Astrocyte of the cerebellum (primary cell): Measurements from ENCODE around the gene TRAPPC6A.

ENCODE experiments used
- DNase-seq: peaks from one replicate; pipeline ENCODE4 v3.0.0-alpha.2; 2011; ENCODE audit warnings: low read depth
- H3K4me3 ChIP-seq: 2 replicates; pipeline ENCODE4 v1.5.1; 2011; ENCODE audit warnings: mild to moderate bottlenecking, low read depth, low read length, moderate library complexity
- in situ Hi-C: cut with HindIII; loops from 2 replicates; pipeline ENCODE4 v1.10.0; 2017; ENCODE audit warnings: low sequenced_read_pairs
- TF ChIP-seq, protein P1 (sequence below): IDR thresholded peaks from 2 replicates; pipeline ENCODE4 v1.5.1; 2012; ENCODE audit warnings: low read length, low read depth, moderate library complexity, mild to moderate bottlenecking; ENCODE audit errors: missing control alignments

Gene TRAPPC6A

DNA sequence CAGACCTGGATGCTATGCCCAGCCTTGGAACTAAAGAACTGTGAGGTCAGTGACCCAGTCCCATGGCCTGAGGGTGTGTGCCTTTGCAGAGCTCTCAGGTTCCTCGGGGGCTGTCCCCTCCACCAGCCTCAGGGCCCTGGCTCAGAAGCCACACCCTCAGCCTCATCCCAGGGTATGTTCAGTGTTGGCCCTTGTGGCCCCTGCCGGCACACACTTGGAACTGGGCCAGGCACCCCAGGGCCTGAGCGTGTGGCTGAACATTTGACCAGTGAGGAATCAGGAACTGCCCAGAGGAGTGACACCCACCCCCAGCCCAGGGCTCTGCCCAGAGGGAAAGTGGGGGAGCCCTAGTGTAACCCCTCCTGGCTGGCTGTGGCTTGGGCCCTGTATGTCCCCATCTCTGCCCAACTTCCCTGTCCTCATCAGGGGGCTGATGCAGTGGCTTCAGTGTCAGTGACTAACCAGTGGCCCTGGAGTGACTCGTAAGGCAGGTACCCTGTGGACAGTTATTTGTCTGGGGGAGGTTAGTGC lies 27.2 kb downstream of the TRAPPC6A start:
- no peak for DNase-seq
- H3K4me3 ChIP-seq: no peak overlapping the region
- in situ Hi-C loops: no loop called here
- TF ChIP-seq, protein P1, sequence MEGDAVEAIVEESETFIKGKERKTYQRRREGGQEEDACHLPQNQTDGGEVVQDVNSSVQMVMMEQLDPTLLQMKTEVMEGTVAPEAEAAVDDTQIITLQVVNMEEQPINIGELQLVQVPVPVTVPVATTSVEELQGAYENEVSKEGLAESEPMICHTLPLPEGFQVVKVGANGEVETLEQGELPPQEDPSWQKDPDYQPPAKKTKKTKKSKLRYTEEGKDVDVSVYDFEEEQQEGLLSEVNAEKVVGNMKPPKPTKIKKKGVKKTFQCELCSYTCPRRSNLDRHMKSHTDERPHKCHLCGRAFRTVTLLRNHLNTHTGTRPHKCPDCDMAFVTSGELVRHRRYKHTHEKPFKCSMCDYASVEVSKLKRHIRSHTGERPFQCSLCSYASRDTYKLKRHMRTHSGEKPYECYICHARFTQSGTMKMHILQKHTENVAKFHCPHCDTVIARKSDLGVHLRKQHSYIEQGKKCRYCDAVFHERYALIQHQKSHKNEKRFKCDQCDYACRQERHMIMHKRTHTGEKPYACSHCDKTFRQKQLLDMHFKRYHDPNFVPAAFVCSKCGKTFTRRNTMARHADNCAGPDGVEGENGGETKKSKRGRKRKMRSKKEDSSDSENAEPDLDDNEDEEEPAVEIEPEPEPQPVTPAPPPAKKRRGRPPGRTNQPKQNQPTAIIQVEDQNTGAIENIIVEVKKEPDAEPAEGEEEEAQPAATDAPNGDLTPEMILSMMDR: no peak

DNA sequence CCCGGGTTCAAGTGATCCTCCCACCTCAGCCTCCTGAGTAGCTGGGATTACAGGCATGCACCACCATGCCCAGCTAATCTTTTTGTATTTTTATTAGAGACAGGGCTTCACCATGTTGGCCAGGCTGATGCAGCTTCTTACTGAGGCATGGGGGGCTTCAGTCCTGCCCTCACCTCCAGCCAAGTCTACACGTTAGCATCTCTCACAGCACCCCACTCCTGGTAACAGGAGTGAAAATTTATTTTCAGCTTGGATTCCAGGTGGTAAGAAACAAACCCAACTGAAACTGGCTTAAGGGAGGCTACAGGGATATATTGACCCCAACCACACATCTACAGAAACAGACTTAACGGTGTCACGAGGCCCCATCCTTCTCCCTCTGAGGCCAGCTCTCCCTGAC lies 27.9 kb downstream of the TRAPPC6A start:
- no peak for DNase-seq
- TF ChIP-seq, protein P1: no peak
- in situ Hi-C loops: no loop called here
- no peak overlapping the region for H3K4me3 ChIP-seq

- no peak overlapping the region for H3K4me3 ChIP-seq
- TF ChIP-seq, protein P1: no peak
- in situ Hi-C loops: no loop called here
- DNase-seq: no peak
These were observed 28.9 kb downstream of the TRAPPC6A start for GRCh38 chr19:45149129-45149528.

GRCh38 chr19:45147835-45148676 lies 30.0 kb downstream of the TRAPPC6A start:
- TF ChIP-seq, protein P1: no peak
- in situ Hi-C loops: no loop called here
- DNase-seq: no peak
- no peak overlapping the region for H3K4me3 ChIP-seq

DNA sequence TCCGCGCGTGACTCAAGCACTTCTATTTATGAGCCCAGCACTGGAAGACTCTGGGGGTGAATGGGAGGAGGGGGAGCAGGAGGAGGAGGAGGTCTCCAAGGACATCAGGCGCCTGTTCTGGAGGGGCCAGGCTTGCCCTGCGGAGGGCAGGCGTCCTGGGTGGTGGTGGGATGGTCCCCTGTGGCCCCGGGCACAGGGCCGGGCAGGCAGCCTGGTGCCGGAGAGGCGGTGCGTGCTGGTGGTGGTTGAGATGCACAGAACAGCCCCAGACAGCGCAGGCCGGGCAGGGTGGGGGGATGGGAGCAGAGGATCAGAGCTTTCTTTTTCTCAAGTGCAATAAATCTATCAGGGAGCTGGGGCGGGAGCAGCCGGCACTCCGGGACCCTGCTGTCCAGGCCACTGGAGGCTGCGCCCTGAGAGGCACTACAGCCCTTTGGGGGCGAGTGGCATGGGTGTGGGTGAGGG lies 31.3 kb downstream of the TRAPPC6A start:
- TF ChIP-seq, protein P1: no peak
- in situ Hi-C loops: no loop called here
- DNase-seq: no peak
- H3K4me3 ChIP-seq: no peak overlapping the region

GRCh38 chr19:45146251-45146650 lies 31.8 kb downstream of the TRAPPC6A start:
- DNase-seq: no peak
- no peak overlapping the region for H3K4me3 ChIP-seq
- TF ChIP-seq, protein P1: no peak
- in situ Hi-C loops: no loop called here
